Smooth muscle cell (in vitro differentiated cells): Measurements from ENCODE around the gene JAKMIP3. TPM values are rescaled to one million over a fixed set of nuclear protein-coding genes. Genes with fewer than 3 reads are reported as not detected.

Experiments used
- DNase-seq: peaks from one replicate; lab custom pipeline; 2025; ENCODE audit not compliant: unreplicated experiment; lab: John Stamatoyannopoulos, UW
- H2AFZ ChIP-seq: fragments of 200-600 bp; sonication (generic); 2 replicates; pipeline ENCODE4 v1.6.0; 2016; ENCODE audit warnings: antibody characterized with exemption, low read depth, mild to moderate bottlenecking
- H3F3A ChIP-seq: fragments of 200-600 bp; sonication (generic); 2 replicates; pipeline ENCODE4 v1.6.0; 2017; ENCODE audit warnings: antibody characterized with exemption, low read depth
- H3K27ac ChIP-seq: fragments of 200-600 bp; sonication (generic); 2 replicates; pipeline ENCODE4 v1.5.1; 2016; ENCODE audit warnings: low read depth, mild to moderate bottlenecking
- H3K27me3 ChIP-seq: fragments of 200-600 bp; sonication (generic); 2 replicates; pipeline ENCODE4 v1.6.1; 2016; ENCODE audit warnings: low read depth, mild to moderate bottlenecking
- H3K36me3 ChIP-seq: fragments of 200-600 bp; sonication (generic); 2 replicates; pipeline ENCODE4 v1.5.1; 2016; ENCODE audit warnings: low read depth
- H3K4me1 ChIP-seq: fragments of 200-600 bp; sonication (generic); 2 replicates; pipeline ENCODE4 v1.5.1; 2016; ENCODE audit warnings: low read depth
- H3K4me2 ChIP-seq: fragments of 200-600 bp; sonication (generic); 2 replicates; pipeline ENCODE4 v1.6.0; 2016; ENCODE audit warnings: mild to moderate bottlenecking
- H3K4me3 ChIP-seq: fragments of 200-600 bp; sonication (generic); 2 replicates; pipeline ENCODE4 v1.5.1; 2016; ENCODE audit warnings: mild to moderate bottlenecking
- H3K79me2 ChIP-seq: fragments of 200-600 bp; sonication (generic); 2 replicates; pipeline ENCODE4 v1.6.0; 2016; ENCODE audit warnings: low read depth, mild to moderate bottlenecking
- H3K9ac ChIP-seq: fragments of 200-600 bp; sonication (generic); 2 replicates; pipeline ENCODE4 v1.6.0; 2016; ENCODE audit warnings: low read depth
- H3K9me3 ChIP-seq: fragments of 200-600 bp; sonication (generic); replicated peaks from 2 replicates; pipeline ENCODE4 v1.5.1; 2016; ENCODE audit warnings: low read depth
- H4K20me1 ChIP-seq: fragments of 200-600 bp; sonication (generic); 2 replicates; pipeline ENCODE4 v1.6.0; 2016; ENCODE audit warnings: low read depth
- WGBS: methylation state at CpG from one replicate; pipeline ENCODE4 v1.1.7; 2016; ENCODE audit warnings: low lambda C conversion rate; 5-methylcytosine and 5-hydroxymethylcytosine counted together
- polyA plus RNA-seq: library from polyadenylated mRNA; unstranded; fragments of >200 nt; fragmentation: Nextera tagmentation; extraction: Ambion mirVana; gene quantifications from 2 replicates; pipeline ENCODE4 v1.2.1, GENCODE V29; 2016
- total RNA-seq: library from RNA; depleted of rRNA; stranded (reverse); fragments of >200 nt; gene quantifications from 2 replicates; pipeline ENCODE4 v1.2.3, GENCODE V29; 2014
- TF ChIP-seq, protein P1 (sequence below): fragments of 200-600 bp; sonication (generic); IDR thresholded peaks from 2 replicates; pipeline ENCODE4 v1.5.1; 2017; ENCODE audit warnings: borderline replicate concordance, mild to moderate bottlenecking, antibody characterized with exemption; ENCODE audit not compliant: insufficient read depth, poor library complexity, severe bottlenecking

JAKMIP3 gene
- total and polyA plus RNA-seq, 2 experiments from 2014 or later: 0.09 TPM; not detected in 1

GRCh38 chr10:132070724-132071123, 5.0 kb downstream of the JAKMIP3 start:
- no peaks in the 10 kb centered on the region for H3K79me2 ChIP-seq
- peaks cover 9% of the 10 kb centered on the region for H3K27me3 ChIP-seq
- no peak overlapping the region for H3K4me3 ChIP-seq
- TF ChIP-seq, protein P1, sequence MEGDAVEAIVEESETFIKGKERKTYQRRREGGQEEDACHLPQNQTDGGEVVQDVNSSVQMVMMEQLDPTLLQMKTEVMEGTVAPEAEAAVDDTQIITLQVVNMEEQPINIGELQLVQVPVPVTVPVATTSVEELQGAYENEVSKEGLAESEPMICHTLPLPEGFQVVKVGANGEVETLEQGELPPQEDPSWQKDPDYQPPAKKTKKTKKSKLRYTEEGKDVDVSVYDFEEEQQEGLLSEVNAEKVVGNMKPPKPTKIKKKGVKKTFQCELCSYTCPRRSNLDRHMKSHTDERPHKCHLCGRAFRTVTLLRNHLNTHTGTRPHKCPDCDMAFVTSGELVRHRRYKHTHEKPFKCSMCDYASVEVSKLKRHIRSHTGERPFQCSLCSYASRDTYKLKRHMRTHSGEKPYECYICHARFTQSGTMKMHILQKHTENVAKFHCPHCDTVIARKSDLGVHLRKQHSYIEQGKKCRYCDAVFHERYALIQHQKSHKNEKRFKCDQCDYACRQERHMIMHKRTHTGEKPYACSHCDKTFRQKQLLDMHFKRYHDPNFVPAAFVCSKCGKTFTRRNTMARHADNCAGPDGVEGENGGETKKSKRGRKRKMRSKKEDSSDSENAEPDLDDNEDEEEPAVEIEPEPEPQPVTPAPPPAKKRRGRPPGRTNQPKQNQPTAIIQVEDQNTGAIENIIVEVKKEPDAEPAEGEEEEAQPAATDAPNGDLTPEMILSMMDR: no peak
- no peak overlapping the region for H2AFZ ChIP-seq
- H3K4me1 ChIP-seq: peaks cover 6% of the 10 kb centered on the region
- 93% methylated on average over 3 of the region's 3 CpGs for WGBS
- H3K36me3 ChIP-seq: no peaks in the 10 kb centered on the region
- peaks cover 12% of the 10 kb centered on the region for H3F3A ChIP-seq
- no peak overlapping the region for H3K4me2 ChIP-seq
- H3K9ac ChIP-seq: no peak overlapping the region
- DNase-seq: no peak
- no peak overlapping the region for H3K27ac ChIP-seq
- no peaks in the 10 kb centered on the region for H4K20me1 ChIP-seq
- no peaks in the 10 kb centered on the region for H3K9me3 ChIP-seq

DNA sequence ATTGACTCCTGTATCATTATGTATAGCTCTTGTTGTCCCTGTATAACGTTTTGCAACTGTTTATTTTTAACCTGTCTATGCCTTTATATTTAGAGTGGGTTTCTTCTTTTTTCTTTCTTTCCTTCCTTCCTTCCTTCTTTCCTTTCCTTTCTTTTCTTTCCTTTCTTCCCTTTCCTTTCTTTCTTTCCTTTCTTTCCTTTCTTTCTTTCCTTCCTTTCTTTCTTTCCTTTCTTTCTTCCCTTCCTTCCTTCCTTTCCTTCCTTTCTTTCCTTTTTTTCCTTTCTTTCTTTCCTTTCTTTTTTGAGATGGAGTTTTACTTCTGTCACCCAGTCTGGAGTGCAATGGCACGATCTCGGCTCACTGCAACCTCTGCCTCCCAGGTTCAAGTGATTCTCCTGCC, 5.9 kb downstream of the JAKMIP3 start:
- H3K36me3 ChIP-seq: no peaks in the 10 kb centered on the region
- H3K9me3 ChIP-seq: no peaks in the 10 kb centered on the region
- peaks cover 6% of the 10 kb centered on the region for H3F3A ChIP-seq
- H3K4me2 ChIP-seq: no peak overlapping the region
- no peak overlapping the region for H3K9ac ChIP-seq
- H3K79me2 ChIP-seq: no peaks in the 10 kb centered on the region
- H3K4me1 ChIP-seq: no peaks in the 10 kb centered on the region
- no peak overlapping the region for H2AFZ ChIP-seq
- peaks cover 9% of the 10 kb centered on the region for H3K27me3 ChIP-seq
- H3K4me3 ChIP-seq: no peak overlapping the region
- no peak overlapping the region for H3K27ac ChIP-seq
- DNase-seq: no peak
- TF ChIP-seq, protein P1: no peak
- no peaks in the 10 kb centered on the region for H4K20me1 ChIP-seq
- WGBS: 85% methylated on average over 3 of the region's 3 CpGs

DNA sequence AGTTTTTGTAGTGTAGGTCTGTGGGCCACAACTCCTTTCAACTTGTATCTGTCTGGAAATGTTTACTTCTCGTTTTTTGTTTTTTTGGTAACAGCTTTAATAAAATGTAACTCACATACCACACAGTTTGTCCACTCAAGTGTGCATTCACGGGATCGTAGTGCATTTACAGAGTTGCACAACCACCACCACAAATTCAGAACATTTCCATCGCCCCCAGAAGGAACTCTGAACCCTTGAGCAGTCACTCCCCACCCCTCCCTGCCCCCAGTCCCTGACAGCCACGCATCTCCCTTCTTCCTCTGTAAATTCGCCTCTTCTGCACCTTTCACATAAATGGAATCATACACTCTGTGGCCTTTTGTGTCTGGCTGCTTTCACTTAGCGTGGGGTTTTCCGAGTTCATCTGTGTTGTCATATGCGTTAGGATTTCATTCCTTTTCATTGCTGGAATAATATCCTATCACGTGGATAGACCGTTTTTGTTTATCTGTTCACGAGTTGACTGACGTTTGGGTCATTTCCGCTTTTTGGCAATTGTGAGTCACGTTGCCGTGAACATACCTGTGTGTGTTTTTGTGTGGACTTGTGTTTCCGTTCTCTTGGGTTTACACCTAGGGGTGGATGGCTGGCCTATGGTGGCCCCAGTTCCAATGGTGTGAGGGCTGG, 10.3 kb downstream of the JAKMIP3 start:
- H3F3A ChIP-seq: no peaks in the 10 kb centered on the region
- no peak overlapping the region for H3K4me3 ChIP-seq
- H3K9ac ChIP-seq: no peak overlapping the region
- H4K20me1 ChIP-seq: no peaks in the 10 kb centered on the region
- H3K27ac ChIP-seq: no peak overlapping the region
- H3K4me1 ChIP-seq: no peaks in the 10 kb centered on the region
- no peak for DNase-seq
- no peaks in the 10 kb centered on the region for H3K36me3 ChIP-seq
- H3K27me3 ChIP-seq: peaks cover 9% of the 10 kb centered on the region
- no peaks in the 10 kb centered on the region for H3K9me3 ChIP-seq
- WGBS: 84% methylated on average over 17 of the region's 17 CpGs
- TF ChIP-seq, protein P1: no peak
- no peak overlapping the region for H3K4me2 ChIP-seq
- no peak overlapping the region for H2AFZ ChIP-seq
- H3K79me2 ChIP-seq: no peaks in the 10 kb centered on the region

- DNase-seq: no peak
- Histone ChIP-seq H3K27ac (no peak overlapping the region), H3K36me3 (no peaks in the 10 kb centered on the region), H3K4me1 (no peaks in the 10 kb centered on the region), H3K4me2 (no peak overlapping the region), H3K79me2 (no peaks in the 10 kb centered on the region), H3K4me3 (no peak overlapping the region), H4K20me1 (no peaks in the 10 kb centered on the region), H3F3A (no peaks in the 10 kb centered on the region), H3K9me3 (no peaks in the 10 kb centered on the region), H2AFZ (no peak overlapping the region), H3K9ac (no peak overlapping the region), H3K27me3 (peaks cover 5% of the 10 kb centered on the region)
- TF ChIP-seq, protein P1: no peak
- 93% methylated on average over 16 of the region's 19 CpGs for WGBS
These were observed 10.9 kb downstream of the JAKMIP3 start for GRCh38 chr10:132076578-132077081.
